K562 (cell line): ENCODE data around the gene PRLHR. TPM values are rescaled to one million over a fixed set of nuclear protein-coding genes. Genes with fewer than 3 reads are reported as not detected.
A peak's percentile ranks its signal among the peaks of the same experiment; 100 is the strongest.

ENCODE experiments used
- ATAC-seq: fragments of 200-7000 bp; cut with Tn5 transposase; 3 replicates; pipeline ENCODE4 v1.9.1; 2020; ENCODE audit warnings: moderate library complexity
- BruUV-seq: library from RNA; stranded (reverse); fragments of 400-500 nt; replicated peaks from 2 replicates; lab custom pipeline; 2021; lab: Mats Ljungman, UMichigan
- CTCF ChIA-PET: fragments of 300-600 bp; formaldehyde crosslinking; extraction: SDS; loops from one replicate; lab custom pipeline; 2021; ENCODE audit warnings: low intra/inter-chr PET ratio; lab: Yijun Ruan, JAX
- POLR2A ChIA-PET: fragments of 300-600, 350-650 bp; sonication (Branson Sonifier 250); formaldehyde crosslinking; extraction: SDS; loops from one replicate; lab custom pipeline; 2021; ENCODE audit warnings: antibody characterized with exemption, inconsistent platforms; lab: Yijun Ruan, JAX
- DNase-seq, 4 experiments: peaks; one replicate each; pipeline versions ENCODE4 v3.0.0 to v3.0.0-alpha.2; 2011 to 2018; ENCODE audit warnings: low spot score in 3 of 4, mixed read lengths in 3 of 4; ENCODE audit errors: extremely low read depth in 1 of 4
- FAIRE-seq: peaks from 2 replicates; lab custom pipeline; 2011; peaks lifted over from hg19 to GRCh38; lab: Jason Lieb, UNC
- H2AFZ ChIP-seq: 2 replicates; pipeline ENCODE4 v1.6.0; 2011; ENCODE audit warnings: low read depth, low read length, control low read depth, inconsistent platforms
- H3K27ac ChIP-seq: fragments of 200-600 bp; 3 replicates; pipeline ENCODE4 v1.8.0; 2011; ENCODE audit warnings: low read depth, mild to moderate bottlenecking, control low read depth, inconsistent platforms, low read length, moderate library complexity, mixed read lengths; ENCODE audit errors: extremely low read depth
- H3K27me3 ChIP-seq, 2 experiments: fragments of 300-600 bp in 1 of 2; 2 replicates in 1 of 2; 3 replicates in 1 of 2; pipeline versions ENCODE4 v1.6.0 to v1.8.0; 2011; ENCODE audit warnings: inconsistent platforms in 2 of 2, low read length in 2 of 2, mild to moderate bottlenecking in 1 of 2, mixed read lengths in 1 of 2, moderate library complexity in 1 of 2; ENCODE audit not compliant: control insufficient read depth in 2 of 2, insufficient read depth in 2 of 2
- H3K36me3 ChIP-seq: fragments of 300-600 bp; 3 replicates; pipeline ENCODE4 v1.8.0; 2011; ENCODE audit warnings: mild to moderate bottlenecking, low read length, inconsistent platforms; ENCODE audit not compliant: control insufficient read depth, insufficient read depth
- H3K4me1 ChIP-seq, 2 experiments: fragments of 200-600 bp in 1 of 2; replicated peaks in 1 of 2; 2 replicates in 1 of 2; 3 replicates in 1 of 2; pipeline versions ENCODE4 v1.5.1 to v1.8.0; 2011; ENCODE audit warnings: inconsistent platforms in 2 of 2, low read length in 2 of 2, mild to moderate bottlenecking in 1 of 2, mixed read lengths in 1 of 2, moderate library complexity in 1 of 2; ENCODE audit not compliant: control insufficient read depth in 2 of 2, insufficient read depth in 2 of 2
- H3K4me2 ChIP-seq: 2 replicates; pipeline ENCODE4 v1.6.1; 2011; ENCODE audit warnings: low read length, control low read depth, inconsistent platforms, mixed read lengths; ENCODE audit not compliant: insufficient read depth
- H3K4me3 ChIP-seq: fragments of 200-600 bp; sonication (generic), shearing (Covaris generic); 2 replicates; pipeline ENCODE4 v1.5.1; 2016; ENCODE audit warnings: control low read depth, inconsistent platforms
- H3K79me2 ChIP-seq: fragments of 200-600 bp; 3 replicates; pipeline ENCODE4 v1.8.0; 2011; ENCODE audit warnings: low read length, inconsistent platforms; ENCODE audit not compliant: control insufficient read depth, insufficient read depth
- H3K9ac ChIP-seq, 2 experiments: 2 replicates each; pipeline versions ENCODE4 v1.6.0 to v1.6.1; 2011; ENCODE audit warnings: low read depth in 2 of 2, low read length in 2 of 2, control low read depth in 1 of 2, inconsistent platforms in 1 of 2, mild to moderate bottlenecking in 1 of 2, mixed read lengths in 1 of 2; ENCODE audit not compliant: insufficient read depth in 1 of 2
- H3K9me1 ChIP-seq: one replicate; pipeline ENCODE4 v1.6.0; 2011; ENCODE audit warnings: inconsistent platforms, mild to moderate bottlenecking, low read length, moderate library complexity; ENCODE audit not compliant: control insufficient read depth, insufficient read depth
- H3K9me3 ChIP-seq: replicated peaks from 2 replicates; pipeline ENCODE4 v1.5.1; 2011; ENCODE audit warnings: low read depth, low read length, inconsistent platforms; ENCODE audit not compliant: control insufficient read depth, insufficient read depth
- H4K20me1 ChIP-seq: replicated peaks from 2 replicates; pipeline ENCODE4 v1.6.1; 2011; ENCODE audit warnings: low read length, inconsistent platforms, mixed read lengths; ENCODE audit not compliant: control insufficient read depth, insufficient read depth
- CTBP1 ChIP-seq: fragments of 450-650 bp; IDR thresholded peaks from 2 replicates; pipeline ENCODE4 v1.6.1; 2016; ENCODE audit warnings: borderline replicate concordance
- MEIS2 ChIP-seq: fragments of 450-650 bp; IDR thresholded peaks from 2 replicates; pipeline ENCODE4 v1.6.1; 2014; ENCODE audit warnings: mild to moderate bottlenecking; ENCODE audit not compliant: partially characterized antibody
- PBX2 ChIP-seq, 2 experiments: IDR thresholded peaks in 1 of 2; conservative IDR thresholded peaks in 1 of 2; 2 replicates each; pipeline ENCODE4 v1.6.1; 2016; ENCODE audit warnings: low read depth in 2 of 2, mild to moderate bottlenecking in 1 of 2, missing compliant biosample characterization in 1 of 2, missing genetic modification characterization in 1 of 2, moderate library complexity in 1 of 2
- PKNOX1 ChIP-seq: fragments of 450-650 bp; IDR thresholded peaks from 2 replicates; pipeline ENCODE4 v1.6.1; 2016
- WGBS: fragments of 100-300 bp; shearing (Covaris generic); methylation state at CpG from one replicate; pipeline ENCODE4 v1.1.6; 2016; ENCODE audit warnings: low coverage, mixed read lengths; ENCODE audit not compliant: insufficient coverage; ENCODE audit errors: missing lambda C conversion rate; 5-methylcytosine and 5-hydroxymethylcytosine counted together
- in situ Hi-C: fragments of 300-500 bp; cut with MboI; formaldehyde crosslinking; loops from 4 replicates; pipeline ENCODE4 v1.15.0; 2018; ENCODE audit warnings: inconsistent platforms, mixed read lengths
- intact Hi-C: fragments of 100-400 bp; cut with micrococcal nuclease; formaldehyde crosslinking; loops from 2 replicates; pipeline ENCODE4 v1.14.2; 2022
- polyA plus RNA-seq, 8 experiments: library from polyadenylated mRNA; depleted of rRNA in 4 of 8; stranded (reverse) in 5 of 8; unstranded in 3 of 8; fragments of >200 nt; fragmentation: Nextera tagmentation in 2 of 8; fragmentation: Illumina TruSeq in 1 of 8; extraction: Ambion mirVana in 2 of 8; extraction: Trizol in 1 of 8; gene quantifications; 2 replicates each; pipeline versions ENCODE4 v1.2.1 to v1.2.3, GENCODE V29; 2011 to 2014; ENCODE audit warnings: inconsistent platforms in 1 of 8, missing spikeins in 1 of 8
- total RNA-seq, 7 experiments: library from RNA; depleted of rRNA in 6 of 7; stranded (reverse); fragments of >200 nt in 6 of 7; fragmentation: Illumina TruSeq in 2 of 7; extraction: Trizol in 2 of 7; gene quantifications; 2 replicates each; pipeline versions ENCODE4 v1.2.1 to v1.2.3, GENCODE V29; 2011 to 2021; ENCODE audit warnings: low replicate concordance in 1 of 7

The PRLHR gene
- total and polyA plus RNA-seq, 9 of the 15 experiments (the other 6 are each of a cell fraction or from before 2014, with no cell fraction given), result not detected

- intact Hi-C loops (loop anchor here (10.0 kb wide), 1 partner anchor 232 kb away; no protein-coding TSS in a partner anchor), in situ Hi-C loops (no loop called here)
- no peak for FAIRE-seq
These were observed 49.0 kb downstream of the PRLHR start for GRCh38 chr10:118546479-118546878.

More at GRCh38 chr10:118546479-118546878, 49.0 kb downstream of the PRLHR start:
- Histone ChIP-seq H3K9ac (no peak overlapping the region), H3K27me3 (peaks cover under 1 to 6% of the 10 kb centered on the region in 2 experiments; a peak in 1 of 5 replicates), H4K20me1 (no peaks in the 10 kb centered on the region), H3K4me2 (no peak overlapping the region), H3K9me3 (no peaks in the 10 kb centered on the region), H3K79me2 (no peaks in the 10 kb centered on the region), H3K9me1 (no peaks in the 10 kb centered on the region), H3K4me1 (no peaks in the 10 kb centered on the region), H2AFZ (no peak overlapping the region), H3K36me3 (no peaks in the 10 kb centered on the region), H3K27ac (no peak overlapping the region), H3K4me3 (no peak overlapping the region)
- DNase-seq, result no peak
- ATAC-seq, result no peak
- 6% methylated on average over 2 of the region's 2 CpGs for WGBS
- no TSS peak for BruUV-seq
- CTCF ChIA-PET, result no interaction called here
- TF ChIP-seq MEIS2 (peak; percentile 36), CTBP1 (no peak), PBX2 (CRISPR knock-in tag; IDR thresholded peaks at IDR 0.05; ENCODE audit: low read depth) (no peak), PBX2 (tag; conservative IDR thresholded peaks at IDR 0.05; ENCODE audit: low read depth) (0 out of 2 replicates have a peak, but pooled peaks have one; percentile 31), PKNOX1 (peak; percentile 58)
- POLR2A ChIA-PET, result interaction anchor here (0.7 kb wide), 1 partner anchor 45 kb away, joined by 3 read pairs; no protein-coding TSS in a partner anchor
